ENCODE results near the gene SLC7A10.

The SLC7A10 gene

DNA sequence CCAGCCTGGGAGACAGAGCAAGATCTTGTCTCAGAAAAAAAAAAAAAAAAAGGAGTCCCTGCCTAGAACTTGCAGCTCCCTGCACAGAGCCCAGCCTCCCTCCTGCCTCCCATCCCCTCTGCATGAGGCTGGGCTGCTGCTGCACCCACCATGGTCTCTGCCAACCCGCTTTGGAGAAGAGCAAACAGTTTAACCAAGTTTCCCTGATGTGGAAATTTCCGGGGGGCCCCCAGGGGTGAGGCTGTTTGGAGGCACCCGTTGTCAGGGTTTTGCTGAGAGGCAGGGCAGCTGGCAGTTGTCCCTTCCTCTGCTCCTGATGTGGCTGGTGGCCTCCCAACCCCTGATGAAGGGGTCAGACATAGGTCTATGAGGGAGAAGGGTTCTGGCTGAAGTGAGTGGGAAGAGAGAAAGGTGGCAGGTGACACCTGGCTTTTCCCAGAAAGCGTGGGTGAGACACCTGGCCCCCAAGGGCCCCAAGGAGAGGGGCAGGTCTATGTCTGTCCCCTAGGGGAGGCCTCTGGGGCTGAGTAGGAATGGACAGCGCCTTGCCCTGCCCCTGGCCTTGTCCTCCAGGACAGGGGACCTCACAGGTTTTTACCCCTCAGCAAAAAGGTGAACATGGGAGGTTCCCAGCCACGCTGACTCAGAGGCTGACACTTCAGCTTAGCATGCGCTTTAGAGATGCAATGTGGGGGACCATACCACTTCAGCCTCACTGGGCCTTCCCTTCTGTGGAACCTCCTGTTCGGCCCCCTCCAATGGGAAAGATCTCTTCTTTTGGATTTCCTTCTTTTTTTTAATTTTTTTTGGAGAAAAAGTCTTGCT lies 26.0 kb downstream of the SLC7A10 start:
- ChIA-PET POLR2A (no interaction called here), CTCF (interaction anchor here (1.4 kb wide), 1 partner anchor 15 kb away, joined by 4 read pairs; no protein-coding TSS in a partner anchor)
- no peak for TF ChIP-seq CTCF (IDR thresholded peaks at IDR 0.05; ENCODE audit: control extremely low read depth, extremely low read depth, low read depth, missing control alignments)
- no peak for DNase-seq (ENCODE audit: extremely low spot score)

DNA sequence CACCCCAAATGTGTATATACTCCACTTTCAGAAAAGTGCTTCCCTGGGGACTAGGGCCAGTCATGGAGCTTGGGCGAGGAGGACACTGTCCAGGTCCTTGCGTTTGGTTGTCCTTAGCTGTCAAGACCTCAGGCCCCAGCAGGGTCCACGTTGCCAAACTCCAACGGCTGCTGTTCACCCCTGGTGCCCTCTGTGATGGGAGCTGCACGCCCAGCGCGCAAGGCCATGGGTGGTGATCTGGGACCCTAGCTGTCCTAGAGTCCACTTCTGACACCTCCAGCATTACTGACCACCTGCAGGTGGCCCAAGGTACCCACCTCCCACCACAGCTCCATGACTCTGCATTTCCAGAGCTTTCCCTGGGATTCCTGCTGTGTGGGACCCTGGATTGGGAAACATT lies 27.5 kb downstream of the SLC7A10 start:
- ChIA-PET CTCF (interaction anchor here (1.2 to 2.1 kb wide), 2 partner anchors 54 to 216 kb away, joined by 3 to 7 read pairs; no protein-coding TSS in a partner anchor), POLR2A (interaction anchor here (1.2 kb wide), 1 partner anchor 22 kb away, joined by 3 read pairs; no protein-coding TSS in a partner anchor)
- no peak for DNase-seq (ENCODE audit: extremely low spot score)
- TF ChIP-seq CTCF (IDR thresholded peaks at IDR 0.05; ENCODE audit: control extremely low read depth, extremely low read depth, low read depth, missing control alignments) = no peak

GRCh38 chr19:33197591-33198000 lies 28.1 kb downstream of the SLC7A10 start:
- CTCF ChIA-PET = interaction anchor here (1.2 to 3.0 kb wide), 4 partner anchors 13 to 216 kb away, joined by 3 to 15 read pairs (median 5); no protein-coding TSS in a partner anchor
- no peak for DNase-seq (ENCODE audit: extremely low spot score)
- POLR2A ChIA-PET = interaction anchor here (1.2 kb wide), 1 partner anchor 21 kb away, joined by 3 read pairs; no protein-coding TSS in a partner anchor

DNA sequence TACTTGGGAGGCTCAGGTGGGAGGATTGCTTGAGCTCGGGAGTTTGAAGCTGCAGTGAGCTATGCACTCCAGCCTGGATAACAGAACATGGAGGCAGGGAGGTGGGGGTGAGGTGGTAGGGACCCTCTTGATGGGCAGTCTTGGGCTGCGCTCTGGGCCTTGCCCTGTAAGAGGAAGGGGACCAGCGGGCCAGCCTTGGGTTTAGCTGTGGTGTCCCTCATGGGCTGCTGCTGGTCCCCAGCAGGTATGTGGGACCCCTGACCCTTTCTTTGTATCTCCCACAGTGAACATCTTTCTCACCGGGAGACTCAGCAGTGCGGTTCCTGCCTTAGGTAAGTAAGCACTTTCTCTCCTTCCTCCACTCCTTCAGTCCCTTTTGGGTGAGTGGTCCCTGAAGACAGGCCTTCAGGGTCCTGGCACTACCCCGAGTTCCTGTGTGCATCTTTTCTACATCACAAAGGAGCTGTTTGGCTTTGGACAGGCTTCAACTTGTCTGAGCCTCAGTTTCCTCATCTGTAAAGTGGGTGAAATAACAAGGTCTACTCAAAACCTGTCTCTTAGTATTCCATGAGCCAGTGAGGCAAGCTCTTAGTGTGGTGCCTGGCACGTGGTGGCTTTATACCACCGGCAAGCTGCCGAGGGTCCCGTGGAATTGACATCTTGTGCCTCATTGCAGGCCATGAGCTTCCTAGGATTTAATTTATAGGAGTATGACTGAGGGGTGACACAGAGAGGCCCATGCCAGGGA lies 29.0 kb downstream of the SLC7A10 start:
- ChIA-PET CTCF (interaction anchor here (1.4 to 3.0 kb wide), 4 partner anchors 12 to 581 kb away, joined by 3 to 15 read pairs (median 5); no protein-coding TSS in a partner anchor), POLR2A (no interaction called here)
- no peak for DNase-seq (ENCODE audit: extremely low spot score)
- TF ChIP-seq CTCF (IDR thresholded peaks at IDR 0.05; ENCODE audit: control extremely low read depth, extremely low read depth, low read depth, missing control alignments) = no peak

More at GRCh38 chr19:33197591-33198000, 28.1 kb downstream of the SLC7A10 start:
- TF ChIP-seq CTCF (IDR thresholded peaks at IDR 0.05; ENCODE audit: control extremely low read depth, extremely low read depth, low read depth, missing control alignments) = no peak

GRCh38 chr19:33195645-33196347 lies 29.9 kb downstream of the SLC7A10 start:
- ChIA-PET POLR2A (no interaction called here), CTCF (interaction anchor here (1.4 to 3.0 kb wide), 3 partner anchors 11 to 582 kb away, joined by 3 to 15 read pairs (median 7); no protein-coding TSS in a partner anchor)
- DNase-seq (ENCODE audit: extremely low spot score) = no peak
- no peak for TF ChIP-seq CTCF (IDR thresholded peaks at IDR 0.05; ENCODE audit: control extremely low read depth, extremely low read depth, low read depth, missing control alignments)

All from GM10248 (cell line).